ENCODE measurements around the gene ADGRD2. TPM values are rescaled to one million over a fixed set of nuclear protein-coding genes. Genes with fewer than 3 reads are reported as not detected.

Gene ADGRD2
- total RNA-seq, 1 donor, result not detected

- TF ChIP-seq CTCF (IDR thresholded peaks at IDR 0.05; ENCODE audit: insufficient read depth, low read depth, low read length), result no peak
- H3K4me3 ChIP-seq (ENCODE audit: low read depth, low read length), result no peak within 1 kb of the TSS
- DNase-seq (ENCODE audit: low read depth), result no peak
Measured at GRCh38 chr9:124506931-124507879, 57.0 kb downstream of the ADGRD2 start, which contains the start of gene NR5A1. NR5A1 (minus strand) TSS chr9:124507399; CDS start chr9:124503395, 4,004 bp downstream.

GRCh38 chr9:124507880-124508423 lies 57.7 kb downstream of the ADGRD2 start:
- H3K4me3 ChIP-seq (ENCODE audit: low read depth, low read length), result no peak overlapping the region
- DNase-seq (ENCODE audit: low read depth), result no peak
- no peak for TF ChIP-seq CTCF (IDR thresholded peaks at IDR 0.05; ENCODE audit: insufficient read depth, low read depth, low read length)

- no peak for TF ChIP-seq CTCF (IDR thresholded peaks at IDR 0.05; ENCODE audit: insufficient read depth, low read depth, low read length)
- no peak overlapping the region for H3K4me3 ChIP-seq (ENCODE audit: low read depth, low read length)
- DNase-seq (ENCODE audit: low read depth), result peak; percentile 41
Measured at GRCh38 chr9:124510650-124511425, 60.6 kb downstream of the ADGRD2 start.

- TF ChIP-seq CTCF (IDR thresholded peaks at IDR 0.05; ENCODE audit: insufficient read depth, low read depth, low read length), result no peak
- no peak overlapping the region for H3K4me3 ChIP-seq (ENCODE audit: low read depth, low read length)
- DNase-seq (ENCODE audit: low read depth), result no peak
Measured at GRCh38 chr9:124511426-124511840, 61.2 kb downstream of the ADGRD2 start.

- no peak overlapping the region for H3K4me3 ChIP-seq (ENCODE audit: low read depth, low read length)
- DNase-seq (ENCODE audit: low read depth), result peak; percentile 8
- no peak for TF ChIP-seq CTCF (IDR thresholded peaks at IDR 0.05; ENCODE audit: insufficient read depth, low read depth, low read length)
Measured at GRCh38 chr9:124511891-124512805, 61.9 kb downstream of the ADGRD2 start.

GRCh38 chr9:124512806-124513204 lies 62.6 kb downstream of the ADGRD2 start:
- no peak overlapping the region for H3K4me3 ChIP-seq (ENCODE audit: low read depth, low read length)
- no peak for DNase-seq (ENCODE audit: low read depth)
- TF ChIP-seq CTCF (IDR thresholded peaks at IDR 0.05; ENCODE audit: insufficient read depth, low read depth, low read length), result no peak

Measured in fibroblast of villous mesenchyme (primary cell).